H4 (cell line): Measurements from ENCODE around the gene RANBP3. TPM values are rescaled to one million over a fixed set of nuclear protein-coding genes. Genes with fewer than 3 reads are reported as not detected.

Experiments
- DNase-seq: peaks from one replicate; pipeline ENCODE4 v3.0.0-alpha.2; 2015; ENCODE audit warnings: low spot score
- total RNA-seq: library from RNA; depleted of rRNA; stranded (reverse); fragments of >200 nt; shearing (Covaris generic); gene quantifications from 2 replicates; pipeline ENCODE4 v1.2.3, GENCODE V29; 2014

RANBP3 gene
- total RNA-seq, 1 experiment from 2014 or later = 70.6 TPM

- DNase-seq = no peak
These were observed 27.2 kb downstream of the RANBP3 start for GRCh38 chr19:5950741-5951140.

- DNase-seq = no peak
These were observed 28.1 kb downstream of the RANBP3 start for GRCh38 chr19:5949792-5950305.

DNA sequence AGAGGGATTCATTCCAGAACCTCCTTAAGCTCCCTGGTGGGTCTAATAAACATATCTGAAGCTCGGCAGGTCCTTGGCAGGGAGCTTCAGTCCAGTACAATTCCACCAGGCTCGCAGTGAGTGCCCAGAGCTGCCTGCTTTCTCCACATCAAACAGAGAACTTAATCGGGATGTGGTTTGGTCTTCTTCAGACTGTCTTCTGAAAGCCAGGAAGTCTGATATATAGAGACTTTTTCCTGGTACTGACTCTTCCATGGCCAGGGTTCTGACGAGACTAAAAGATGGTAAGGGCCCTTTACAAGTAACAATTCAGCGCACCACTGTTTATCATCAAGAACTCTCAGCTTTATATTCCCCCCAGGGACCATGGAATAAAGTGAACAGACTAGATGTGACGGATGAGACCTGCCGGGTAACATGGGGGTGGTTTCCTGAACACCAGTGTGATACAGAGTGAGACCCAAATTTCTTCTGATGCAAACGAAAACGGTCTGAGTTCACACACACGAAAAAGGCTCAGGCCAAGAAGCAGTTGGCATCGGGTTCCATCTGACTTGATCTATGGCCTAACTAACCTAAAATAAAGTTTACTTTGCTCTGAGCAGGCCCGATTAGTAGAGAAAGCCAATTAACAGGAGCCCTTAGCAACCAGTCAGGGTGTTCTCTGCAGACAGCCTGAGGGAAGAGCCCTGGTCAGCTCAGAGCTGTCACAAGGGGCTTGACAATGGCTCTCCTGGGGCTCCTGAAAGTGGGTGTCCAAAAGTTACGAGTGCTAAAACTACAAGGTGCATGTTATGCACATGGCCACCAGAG lies 29.0 kb downstream of the RANBP3 start:
- no peak for DNase-seq

GRCh38 chr19:5947435-5947834 lies 30.5 kb downstream of the RANBP3 start:
- no peak for DNase-seq

DNA sequence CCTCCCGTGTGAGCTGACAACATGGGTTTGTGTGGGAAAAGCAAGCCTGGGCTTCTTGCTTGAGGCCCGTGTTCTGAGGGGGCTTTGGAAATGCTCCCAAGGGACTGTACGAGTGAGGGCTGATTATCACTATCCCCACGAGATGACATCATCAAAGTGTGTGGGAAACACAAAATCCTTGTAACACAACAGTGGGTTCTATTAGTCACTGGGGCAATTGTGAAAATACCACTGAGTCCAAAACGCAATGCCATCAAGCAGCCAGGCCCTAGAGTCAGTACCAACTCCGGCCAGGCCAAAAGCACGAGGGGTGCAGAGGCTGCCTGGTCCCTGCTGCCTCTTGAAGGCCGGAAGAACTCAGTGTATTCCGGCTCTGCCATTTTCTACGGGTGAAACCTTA lies 34.3 kb downstream of the RANBP3 start:
- DNase-seq = no peak

- no peak for DNase-seq
These were observed 34.9 kb downstream of the RANBP3 start for GRCh38 chr19:5943045-5943444.

- no peak for DNase-seq
These were observed 36.3 kb downstream of the RANBP3 start for GRCh38 chr19:5941673-5942072.

DNA sequence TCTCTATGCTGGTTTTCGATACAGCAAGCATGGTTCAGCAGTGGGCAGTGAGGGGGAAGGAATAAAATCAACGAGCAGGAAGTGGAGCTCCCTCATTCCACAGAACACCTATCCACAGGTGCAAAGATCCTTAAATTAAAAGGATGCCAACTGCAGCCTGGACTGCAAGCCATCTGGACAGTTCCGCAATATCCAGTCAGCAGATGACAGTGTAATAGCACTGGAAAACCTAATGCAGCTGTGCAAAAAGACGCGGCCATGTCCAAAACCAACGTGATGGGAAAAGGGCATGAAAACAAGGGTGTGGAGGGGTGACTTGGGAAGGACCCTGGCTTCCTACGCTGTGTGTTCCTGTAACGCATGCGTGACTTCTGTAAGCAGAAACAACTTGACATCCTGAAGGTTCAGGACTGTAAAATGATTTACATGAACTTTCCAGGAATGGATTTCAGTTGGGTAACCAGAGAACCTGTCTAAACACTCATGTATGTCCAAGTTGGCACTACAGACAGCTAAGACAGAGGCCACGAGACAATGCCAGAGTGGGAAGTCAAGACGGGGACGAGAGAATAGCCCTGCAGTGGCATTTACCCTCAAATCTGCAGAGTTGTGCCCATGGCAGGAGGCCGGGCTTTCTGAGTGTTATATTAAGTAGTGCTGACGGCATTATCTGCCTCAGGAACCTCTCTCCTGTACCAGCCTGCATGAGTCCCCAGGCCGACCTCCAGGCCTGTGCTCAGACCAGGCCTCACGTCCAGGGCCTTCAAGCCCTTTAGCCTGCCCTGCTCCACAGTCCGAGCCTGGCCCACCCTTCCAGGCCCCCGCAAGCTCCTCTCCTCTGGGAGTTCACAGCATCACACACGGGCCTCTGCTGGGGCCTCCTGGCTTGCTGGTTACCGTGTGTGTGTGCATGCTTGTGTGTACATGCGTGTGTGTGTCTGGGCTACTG lies 37.4 kb downstream of the RANBP3 start:
- DNase-seq = no peak

GRCh38 chr19:5937550-5937949 lies 40.4 kb downstream of the RANBP3 start:
- no peak for DNase-seq

DNA sequence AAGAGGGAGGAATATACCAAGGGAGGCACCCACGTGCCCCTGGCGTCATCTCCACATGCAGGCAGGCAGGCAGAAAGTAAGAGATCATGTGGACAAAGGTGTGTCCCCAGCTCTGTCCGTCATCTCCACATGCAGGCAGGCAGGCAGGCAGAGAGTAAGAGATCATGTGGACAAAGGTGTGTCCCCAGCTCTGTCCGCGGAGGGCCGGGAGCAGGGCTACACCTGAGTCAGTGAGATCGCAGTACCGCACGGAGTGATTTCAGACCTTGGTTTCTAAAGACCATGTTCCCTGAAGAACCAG lies 41.7 kb downstream of the RANBP3 start:
- DNase-seq = no peak

- no peak for DNase-seq
These were observed 42.3 kb downstream of the RANBP3 start for GRCh38 chr19:5935473-5936291.

DNA sequence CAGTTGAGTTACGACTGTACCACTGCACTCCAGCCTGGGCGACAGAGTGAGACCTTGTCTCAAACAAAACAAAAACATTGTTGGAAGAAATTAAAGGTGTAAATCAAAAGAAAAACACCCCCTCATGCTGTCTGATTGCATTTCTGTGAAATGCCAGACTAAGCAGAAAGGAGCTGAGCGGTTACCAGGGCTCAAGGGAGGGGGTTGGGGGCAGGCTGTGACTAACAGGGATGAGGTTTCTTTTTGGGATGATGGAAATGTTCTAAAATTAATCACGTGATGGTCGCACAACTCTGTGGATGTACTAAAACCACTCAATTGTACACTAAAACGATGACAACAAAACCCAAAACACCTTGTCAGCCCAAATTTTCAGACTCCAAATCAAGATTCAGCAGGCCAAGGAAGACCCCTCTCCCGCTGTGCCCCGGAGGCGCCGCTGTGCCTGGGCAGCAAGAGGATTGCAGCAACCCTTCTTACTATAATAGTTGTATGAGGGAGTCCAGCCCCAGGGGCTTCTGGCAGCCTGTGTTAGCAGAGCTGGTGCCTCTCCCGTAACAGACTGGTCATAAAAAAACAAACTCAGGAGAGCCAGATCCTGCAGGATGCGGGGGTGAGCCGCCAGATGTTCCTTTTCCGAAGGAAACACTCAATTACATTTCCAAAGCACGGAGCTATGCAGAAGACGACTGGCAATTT lies 43.0 kb downstream of the RANBP3 start:
- no peak for DNase-seq

DNA sequence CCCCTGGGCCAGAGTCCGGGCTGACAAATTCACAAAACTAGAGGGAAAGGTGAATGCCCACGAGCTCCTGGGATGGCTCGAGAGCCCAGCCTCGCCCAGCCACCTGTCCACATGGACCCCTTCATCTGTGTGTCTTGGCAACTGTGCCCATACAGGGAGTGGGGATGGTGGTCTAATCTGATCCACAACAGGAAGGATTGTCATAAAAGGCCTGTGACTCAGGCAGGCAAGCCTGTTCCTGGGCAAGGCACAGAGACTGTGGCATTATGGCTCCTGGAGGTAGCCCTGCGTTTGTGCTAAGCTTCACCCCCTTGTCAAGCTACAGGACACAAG lies 43.9 kb downstream of the RANBP3 start:
- no peak for DNase-seq

GRCh38 chr19:5933391-5934068 lies 44.4 kb downstream of the RANBP3 start:
- no peak for DNase-seq

DNA sequence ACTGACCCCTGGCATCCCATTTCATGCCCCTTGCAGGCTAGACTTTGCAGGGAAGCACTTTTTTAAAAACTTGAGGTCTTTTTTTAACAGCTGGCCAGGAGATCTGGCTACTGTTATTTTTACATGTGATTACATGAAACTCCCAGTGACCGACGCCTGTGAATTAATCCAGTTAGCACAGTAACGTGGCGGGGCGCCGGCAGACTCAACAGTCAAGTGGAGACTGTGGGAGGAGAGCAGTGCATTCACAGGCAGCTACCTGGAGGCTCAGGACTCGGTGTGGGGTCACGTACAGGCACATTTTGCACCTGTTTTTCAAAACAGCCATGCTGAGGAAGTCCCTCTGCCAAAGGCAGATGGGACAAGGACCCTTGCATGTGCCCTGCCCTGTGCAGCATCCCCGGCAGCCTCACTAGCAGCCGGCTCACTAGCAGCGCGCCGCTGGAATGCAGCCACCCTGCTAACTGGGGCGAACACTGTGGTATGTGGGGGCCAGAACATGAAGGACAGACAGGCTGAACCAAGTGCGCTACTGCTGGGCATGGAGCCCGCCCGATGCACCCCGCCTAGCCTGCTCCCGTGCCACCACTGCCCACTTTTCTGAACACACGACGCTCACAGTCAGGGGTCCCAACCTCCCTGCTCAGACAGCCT lies 45.2 kb downstream of the RANBP3 start:
- no peak for DNase-seq

DNA sequence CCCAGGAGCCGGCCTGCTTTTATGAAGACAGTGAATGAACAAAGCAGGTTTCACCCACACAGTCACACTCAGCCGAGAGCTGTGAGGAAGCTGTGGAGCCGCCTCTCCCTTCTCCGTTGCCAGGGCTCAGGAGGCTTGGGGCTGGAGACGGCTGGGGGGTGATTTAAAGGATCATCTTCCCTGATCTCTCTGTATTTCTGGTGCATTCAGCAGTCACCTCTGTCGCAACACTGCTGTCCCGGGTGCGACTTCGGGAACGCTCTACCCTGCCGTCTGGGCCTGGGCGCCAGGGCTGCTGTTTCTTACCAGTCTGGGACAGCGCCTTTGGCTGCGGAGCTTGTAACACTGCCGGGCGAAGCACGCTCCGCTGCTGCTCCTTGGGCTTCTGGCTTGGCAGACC lies 45.8 kb downstream of the RANBP3 start:
- no peak for DNase-seq

GRCh38 chr19:5931251-5931650 lies 46.7 kb downstream of the RANBP3 start:
- no peak for DNase-seq

GRCh38 chr19:5929625-5930024 lies 48.3 kb downstream of the RANBP3 start:
- no peak for DNase-seq

GRCh38 chr19:5929179-5929578 lies 48.8 kb downstream of the RANBP3 start:
- no peak for DNase-seq

DNA sequence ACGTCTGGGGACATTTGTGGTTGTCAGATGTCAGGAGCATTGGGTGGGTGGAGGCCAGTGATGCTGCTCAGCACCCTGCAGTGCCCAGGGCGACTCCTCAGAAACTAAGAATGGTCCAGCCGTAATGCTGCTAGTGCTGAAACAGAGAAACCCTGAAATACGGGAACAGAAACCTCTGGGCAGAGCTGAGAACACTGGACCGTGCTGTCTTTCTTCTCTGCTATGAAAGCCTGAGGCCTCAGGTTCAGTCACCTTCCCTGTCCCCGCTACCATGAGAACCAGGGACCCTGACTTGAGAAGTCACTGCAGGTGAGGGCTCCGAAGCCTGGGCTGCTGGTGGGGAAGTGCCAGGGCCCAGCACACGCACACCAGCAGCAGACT lies 50.5 kb downstream of the RANBP3 start:
- DNase-seq = no peak
